NB4 (cell line): Measurements from ENCODE around the gene BLID.

Source experiments
- DNase-seq: peaks from one replicate; pipeline ENCODE4 v3.0.0; 2010; ENCODE audit warnings: low read depth
- H3K4me3 ChIP-seq: one replicate; pipeline ENCODE4 v1.5.1; 2011; ENCODE audit warnings: mild to moderate bottlenecking, low read depth, low read length, moderate library complexity
- MYC ChIP-seq: IDR thresholded peaks from 2 replicates; pipeline ENCODE4 v1.6.1; 2011; ENCODE audit warnings: low read depth, low read length
- POLR2A ChIP-seq: IDR thresholded peaks from 2 replicates; pipeline ENCODE4 v1.6.1; 2011; ENCODE audit warnings: mild to moderate bottlenecking; ENCODE audit not compliant: insufficient read length; ENCODE audit errors: extremely low read depth
- TF ChIP-seq, protein P1 (sequence below): IDR thresholded peaks from 2 replicates; pipeline ENCODE4 v1.6.1; 2011; ENCODE audit warnings: low read depth, low read length
- TF ChIP-seq, protein P2 (sequence below): IDR thresholded peaks from one replicate; pipeline ENCODE4 v1.5.1; 2012; ENCODE audit warnings: low read depth, low read length

Gene BLID

DNA sequence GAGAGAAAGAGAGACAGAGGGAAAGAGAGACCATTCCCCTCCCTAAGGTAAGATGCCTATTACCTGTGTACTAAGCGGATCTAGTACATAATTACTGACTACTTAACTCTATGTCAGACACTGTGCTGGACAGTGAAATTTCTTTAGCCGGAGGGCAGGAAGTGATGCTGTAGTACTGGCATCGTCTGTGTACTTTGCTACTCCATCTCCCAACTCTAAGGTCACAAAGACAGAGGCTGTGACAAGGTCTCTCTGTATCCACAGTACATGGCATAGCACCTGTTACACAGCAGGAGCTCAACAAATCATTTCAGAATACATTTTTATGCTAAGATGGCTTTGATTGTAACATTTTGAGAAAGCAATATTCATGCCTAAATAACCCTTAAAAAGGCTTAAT is 9.0 kb downstream of the BLID start:
- no peak overlapping the region for H3K4me3 ChIP-seq
- DNase-seq, result no peak
- TF ChIP-seq, protein P1, sequence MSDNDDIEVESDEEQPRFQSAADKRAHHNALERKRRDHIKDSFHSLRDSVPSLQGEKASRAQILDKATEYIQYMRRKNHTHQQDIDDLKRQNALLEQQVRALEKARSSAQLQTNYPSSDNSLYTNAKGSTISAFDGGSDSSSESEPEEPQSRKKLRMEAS, result no peak
- TF ChIP-seq, protein P2, sequence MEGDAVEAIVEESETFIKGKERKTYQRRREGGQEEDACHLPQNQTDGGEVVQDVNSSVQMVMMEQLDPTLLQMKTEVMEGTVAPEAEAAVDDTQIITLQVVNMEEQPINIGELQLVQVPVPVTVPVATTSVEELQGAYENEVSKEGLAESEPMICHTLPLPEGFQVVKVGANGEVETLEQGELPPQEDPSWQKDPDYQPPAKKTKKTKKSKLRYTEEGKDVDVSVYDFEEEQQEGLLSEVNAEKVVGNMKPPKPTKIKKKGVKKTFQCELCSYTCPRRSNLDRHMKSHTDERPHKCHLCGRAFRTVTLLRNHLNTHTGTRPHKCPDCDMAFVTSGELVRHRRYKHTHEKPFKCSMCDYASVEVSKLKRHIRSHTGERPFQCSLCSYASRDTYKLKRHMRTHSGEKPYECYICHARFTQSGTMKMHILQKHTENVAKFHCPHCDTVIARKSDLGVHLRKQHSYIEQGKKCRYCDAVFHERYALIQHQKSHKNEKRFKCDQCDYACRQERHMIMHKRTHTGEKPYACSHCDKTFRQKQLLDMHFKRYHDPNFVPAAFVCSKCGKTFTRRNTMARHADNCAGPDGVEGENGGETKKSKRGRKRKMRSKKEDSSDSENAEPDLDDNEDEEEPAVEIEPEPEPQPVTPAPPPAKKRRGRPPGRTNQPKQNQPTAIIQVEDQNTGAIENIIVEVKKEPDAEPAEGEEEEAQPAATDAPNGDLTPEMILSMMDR, result no peak
- TF ChIP-seq MYC (no peak), POLR2A (no peak)

DNA sequence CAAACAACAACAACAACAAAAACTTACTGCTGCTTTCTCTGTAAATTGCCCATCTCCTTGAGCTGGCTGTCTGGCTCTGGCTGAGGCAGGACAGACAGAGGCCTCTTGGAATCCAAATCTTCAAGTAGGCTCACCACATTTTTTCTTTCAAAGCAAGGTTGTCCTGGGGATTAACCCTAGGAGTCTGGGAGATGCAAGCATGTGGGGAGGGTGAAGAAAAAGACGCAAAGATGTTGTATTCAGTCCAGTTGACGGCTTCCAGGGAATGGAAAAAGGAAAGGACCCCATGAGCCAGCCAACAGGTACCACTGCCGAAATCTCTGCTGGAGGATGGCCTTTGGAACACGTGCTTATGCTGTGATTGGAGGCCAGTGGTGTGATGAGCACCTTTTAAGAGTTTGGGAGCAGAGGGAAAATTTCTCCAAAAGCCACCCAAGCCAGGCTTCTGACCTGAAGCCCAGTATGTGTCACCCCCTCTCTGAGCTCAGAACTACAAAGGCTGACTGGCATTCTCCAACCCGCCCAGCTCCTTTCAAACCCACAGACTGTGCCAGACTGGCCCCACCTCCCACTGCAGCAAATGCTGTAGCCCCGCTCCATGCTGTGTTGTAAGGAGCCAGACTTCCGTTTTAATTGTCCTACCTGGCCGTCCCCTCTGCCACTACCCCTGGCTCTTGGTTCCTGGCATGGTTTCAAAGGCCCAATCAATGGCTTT is 10.8 kb downstream of the BLID start:
- no peak for DNase-seq
- no peak overlapping the region for H3K4me3 ChIP-seq
- TF ChIP-seq, protein P1, result peak; percentile 30; the same call in 1 of the 2 replicates
- TF ChIP-seq POLR2A, result no peak

DNA sequence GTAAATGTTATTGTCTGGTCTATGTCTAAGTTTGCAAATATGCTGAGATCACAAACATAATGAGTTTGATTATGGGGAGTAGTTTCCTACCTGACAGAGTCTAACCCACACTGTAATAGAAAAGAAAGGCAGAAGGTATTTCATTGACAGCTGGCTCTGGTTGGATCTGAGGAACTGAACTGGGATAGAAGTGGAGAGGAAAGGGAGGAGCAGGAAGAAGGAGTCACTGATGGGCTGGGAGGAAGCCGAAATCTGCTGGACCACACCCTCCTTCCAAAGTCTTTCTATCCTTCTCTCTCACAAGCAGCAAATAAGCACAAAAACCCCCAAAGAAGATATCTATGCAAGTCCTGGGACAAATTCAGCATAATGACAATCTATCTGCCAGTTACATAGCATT is 11.7 kb downstream of the BLID start:
- no peak for DNase-seq
- H3K4me3 ChIP-seq, result no peak overlapping the region
- TF ChIP-seq, protein P2, result no peak
- TF ChIP-seq, protein P1, result no peak
- TF ChIP-seq MYC (no peak), POLR2A (no peak)

DNA sequence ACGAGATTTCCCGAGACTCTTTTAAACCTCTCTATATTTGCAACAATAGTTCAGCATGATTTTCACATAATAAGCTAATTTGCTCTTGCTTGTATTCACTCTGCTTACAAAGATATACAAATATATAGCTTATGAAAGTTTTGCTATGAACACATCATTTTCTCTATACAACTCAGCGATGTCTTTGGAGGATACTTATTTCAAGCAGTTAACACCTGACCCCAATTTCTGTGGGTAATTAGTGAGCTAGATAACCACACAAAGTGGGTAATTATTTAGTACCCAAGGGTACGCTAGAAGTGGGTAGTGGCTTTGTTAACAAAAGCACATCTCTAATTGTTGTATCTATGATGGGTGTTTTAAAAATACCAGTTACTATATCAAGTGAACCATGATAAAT is 12.3 kb downstream of the BLID start:
- TF ChIP-seq, protein P2, result no peak
- TF ChIP-seq, protein P1, result no peak
- no peak for TF ChIP-seq MYC
- TF ChIP-seq POLR2A, result no peak
- DNase-seq, result no peak
- no peak overlapping the region for H3K4me3 ChIP-seq

DNA sequence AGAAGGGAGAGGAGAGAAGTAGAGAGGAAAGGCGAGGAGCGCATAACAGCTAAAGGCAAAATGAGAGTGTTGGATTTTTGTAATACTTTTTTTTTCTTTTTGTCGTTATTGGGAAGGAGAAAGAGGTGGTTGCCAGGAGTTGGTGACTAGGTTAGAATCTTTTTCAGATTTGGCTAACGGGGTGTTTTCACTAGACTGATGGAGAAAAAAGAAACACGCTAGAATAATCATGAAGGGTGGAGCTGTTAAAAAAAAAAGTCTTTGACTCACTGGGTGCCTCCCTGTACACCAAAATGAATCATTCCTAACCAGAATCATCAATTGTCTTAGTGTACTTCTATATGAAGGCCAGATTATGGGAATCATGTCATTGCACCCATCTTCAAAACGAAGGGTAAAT is 12.7 kb downstream of the BLID start:
- no peak overlapping the region for H3K4me3 ChIP-seq
- TF ChIP-seq MYC (no peak), POLR2A (no peak)
- TF ChIP-seq, protein P2, result no peak
- TF ChIP-seq, protein P1, result no peak
- DNase-seq, result no peak

DNA sequence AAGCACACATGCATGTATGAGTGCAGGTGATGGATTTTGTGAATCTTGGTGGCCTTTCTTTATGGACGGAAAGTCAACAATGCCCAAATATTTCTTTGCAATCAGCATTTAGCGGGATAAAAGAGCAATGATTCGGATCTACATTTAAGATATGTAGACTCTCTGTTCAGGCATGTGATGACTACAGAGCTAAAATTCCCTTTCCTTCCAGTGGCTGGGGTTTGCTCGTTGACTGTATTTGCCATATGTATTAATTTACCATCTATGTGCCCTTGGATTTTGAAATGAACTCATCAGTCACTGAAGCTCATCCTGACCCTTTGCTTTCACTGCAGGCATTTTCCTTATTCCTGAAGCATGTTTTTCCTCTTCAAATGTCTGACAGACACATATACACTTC is 13.6 kb downstream of the BLID start:
- H3K4me3 ChIP-seq, result no peak overlapping the region
- no peak for DNase-seq
- TF ChIP-seq, protein P2, result no peak
- no peak for TF ChIP-seq MYC
- TF ChIP-seq, protein P1, result no peak
- TF ChIP-seq POLR2A, result no peak
